GDM1 (cell line): Measurements from ENCODE around the gene GLI3.

Source experiments
- DNase-seq: peaks from one replicate; lab custom pipeline; 2025; lab: John Stamatoyannopoulos, UW

GLI3 gene

GRCh38 chr7:42236976-42237810 lies at the start of gene GLI3:
GLI3 (minus strand) TSS chr7:42237209; CDS start chr7:42223253, 13,956 bp downstream.
- no peak for DNase-seq

- no peak for DNase-seq
Measured at GRCh38 chr7:42285383-42285824, 48.4 kb upstream of the GLI3 start.

GRCh38 chr7:42283553-42283952 lies 46.5 kb upstream of the GLI3 start:
- DNase-seq = no peak

GRCh38 chr7:42278344-42278743 lies 41.3 kb upstream of the GLI3 start:
- DNase-seq = no peak

GRCh38 chr7:42274053-42274452 lies 37.0 kb upstream of the GLI3 start:
- no peak for DNase-seq

- DNase-seq = no peak
Measured at GRCh38 chr7:42272793-42273665, 36.0 kb upstream of the GLI3 start.

GRCh38 chr7:42269161-42269560 lies 32.2 kb upstream of the GLI3 start:
- DNase-seq = no peak

GRCh38 chr7:42264702-42265101 lies 27.7 kb upstream of the GLI3 start:
- DNase-seq = no peak

GRCh38 chr7:42263971-42264370 lies 27.0 kb upstream of the GLI3 start:
- no peak for DNase-seq

- DNase-seq = no peak
Measured at GRCh38 chr7:42262964-42263363, 26.0 kb upstream of the GLI3 start.

GRCh38 chr7:42254217-42254616 lies 17.2 kb upstream of the GLI3 start:
- DNase-seq = no peak

GRCh38 chr7:42253316-42253715 lies 16.3 kb upstream of the GLI3 start:
- no peak for DNase-seq

GRCh38 chr7:42250411-42250810 lies 13.4 kb upstream of the GLI3 start:
- no peak for DNase-seq

GRCh38 chr7:42248579-42248978 lies 11.6 kb upstream of the GLI3 start:
- DNase-seq = no peak

- DNase-seq = no peak
Measured at GRCh38 chr7:42247301-42247700, 10.3 kb upstream of the GLI3 start.

GRCh38 chr7:42244828-42245227 lies 7.8 kb upstream of the GLI3 start:
- DNase-seq = no peak

GRCh38 chr7:42242381-42242780 lies 5.4 kb upstream of the GLI3 start:
- DNase-seq = no peak

GRCh38 chr7:42241424-42241823 lies 4.4 kb upstream of the GLI3 start:
- no peak for DNase-seq

- DNase-seq = no peak
Measured at GRCh38 chr7:42240416-42240815, 3.4 kb upstream of the GLI3 start.

GRCh38 chr7:42238709-42239366 lies 1.8 kb upstream of the GLI3 start:
- no peak for DNase-seq

GRCh38 chr7:42237811-42238541 lies 967 bp upstream of the GLI3 start:
- no peak for DNase-seq
